Fibroblast of skin of scalp (primary cell): ENCODE results near the gene SMC3.
"Not testable (repeated sequence)": the region's sequence is repeated elsewhere in the genome, so short reads cannot be mapped to it uniquely, and the experiment has no call there.

Experiments
- DNase-seq: peaks from one replicate; pipeline ENCODE4 v3.0.0-alpha.2; 2013

Gene SMC3

GRCh38 chr10:110584006-110584405 is 16.5 kb downstream of the SMC3 start:
- no peak for DNase-seq

GRCh38 chr10:110591760-110592159 is 24.3 kb downstream of the SMC3 start:
- DNase-seq: no peak

- DNase-seq: no peak
Measured at GRCh38 chr10:110597476-110597875, 30.0 kb downstream of the SMC3 start.

GRCh38 chr10:110600487-110601101 is 33.1 kb downstream of the SMC3 start:
- peak; percentile 70 for DNase-seq

DNA sequence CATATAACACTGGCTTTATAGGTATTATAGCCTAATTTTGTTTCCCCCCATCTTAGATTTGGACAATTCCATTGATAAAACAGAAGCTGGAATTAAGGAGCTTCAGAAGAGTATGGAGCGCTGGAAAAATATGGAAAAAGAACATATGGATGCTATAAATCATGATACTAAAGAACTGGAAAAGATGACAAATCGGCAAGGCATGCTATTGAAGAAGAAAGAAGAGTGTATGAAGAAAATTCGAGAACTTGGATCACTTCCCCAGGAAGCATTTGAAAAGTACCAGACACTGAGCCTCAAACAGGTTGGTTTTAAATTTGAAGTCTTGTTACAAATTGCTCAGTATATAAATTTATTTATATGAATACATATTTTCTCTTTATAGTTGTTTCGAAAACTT is 34.1 kb downstream of the SMC3 start:
- DNase-seq: no peak

DNA sequence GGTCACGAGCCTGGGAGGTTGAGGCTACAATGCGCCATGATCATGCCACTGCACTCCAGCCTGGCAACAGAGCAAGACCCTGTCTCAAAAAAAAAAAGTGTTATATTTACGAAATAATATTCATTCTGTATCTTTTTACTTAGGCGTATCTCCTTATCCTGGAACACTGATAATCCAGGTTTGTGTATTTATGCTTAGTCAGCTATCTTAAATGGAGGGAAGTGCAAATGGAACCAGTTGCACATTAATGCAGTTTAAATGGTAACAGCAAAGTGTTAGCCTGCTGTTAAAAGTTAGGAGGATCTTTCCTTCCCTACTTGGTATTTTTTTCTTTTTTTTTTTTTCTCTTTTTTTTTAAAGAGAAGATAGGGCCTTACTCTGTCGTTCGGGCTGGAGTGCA is 40.6 kb downstream of the SMC3 start:
- DNase-seq: no peak

GRCh38 chr10:110609605-110610004 is 42.1 kb downstream of the SMC3 start:
- DNase-seq: no peak

DNA sequence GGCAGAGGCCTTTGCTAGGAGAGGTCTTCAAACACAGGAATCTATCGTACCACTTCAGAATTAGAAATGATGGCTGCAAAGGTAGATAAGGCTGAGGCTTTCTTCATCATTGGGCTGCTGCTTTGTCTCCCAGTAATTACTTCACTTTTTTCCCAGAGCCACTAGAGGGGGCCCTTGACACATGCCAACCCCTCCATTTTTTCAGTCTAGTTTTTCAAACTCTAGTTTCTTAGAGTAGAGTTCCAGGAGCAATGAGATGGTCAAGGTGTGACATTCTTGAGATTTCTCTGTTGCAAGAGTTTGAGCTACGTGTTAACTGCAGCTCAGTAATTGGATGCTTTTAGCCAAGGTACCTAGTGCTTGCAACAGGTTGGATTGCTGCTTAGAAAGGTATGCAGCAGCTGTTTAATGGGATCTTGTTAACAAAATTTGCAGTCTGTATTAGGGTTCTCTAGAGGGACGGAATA is 42.8 kb downstream of the SMC3 start:
- peak; percentile 59 for DNase-seq

DNA sequence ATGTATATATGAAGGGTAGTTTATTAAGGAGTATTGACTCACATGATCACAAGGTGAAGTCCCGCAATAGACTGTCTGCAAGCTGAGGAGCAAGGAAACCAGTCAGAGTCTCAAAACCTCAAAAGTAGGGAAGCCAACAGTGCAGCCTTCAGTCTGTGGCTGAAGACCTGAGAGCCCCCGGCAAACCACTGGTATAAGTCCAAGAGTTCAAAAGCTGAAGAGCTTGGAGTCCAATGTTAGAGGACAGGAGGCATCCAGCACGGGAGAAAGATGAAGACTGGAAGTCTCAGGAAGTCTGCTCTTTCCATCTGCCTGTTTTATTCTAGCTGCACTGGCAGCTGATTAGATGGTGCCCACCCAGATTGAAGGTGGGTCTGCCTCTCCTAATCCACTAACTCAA is 43.3 kb downstream of the SMC3 start:
- DNase-seq: not testable (repeated sequence)

DNA sequence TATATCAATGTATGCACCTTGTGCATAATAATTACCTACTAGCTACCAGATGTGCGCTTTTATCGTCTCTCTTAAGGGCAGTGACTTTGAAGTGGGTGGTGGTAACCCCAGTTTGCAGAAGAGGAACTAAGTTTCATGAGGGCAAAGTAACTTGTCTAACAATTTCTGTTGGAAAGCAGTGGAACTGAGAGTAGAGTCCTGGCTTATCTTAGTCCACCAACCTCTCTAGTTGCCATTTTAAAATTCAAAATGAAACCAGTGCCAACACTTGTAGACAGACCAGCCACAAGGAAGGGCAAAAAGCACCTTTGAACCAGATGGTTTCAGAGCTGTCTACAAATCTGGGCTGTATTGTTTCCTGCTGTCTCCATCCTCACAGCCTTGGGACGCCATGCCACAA is 44.6 kb downstream of the SMC3 start:
- DNase-seq: no peak

DNA sequence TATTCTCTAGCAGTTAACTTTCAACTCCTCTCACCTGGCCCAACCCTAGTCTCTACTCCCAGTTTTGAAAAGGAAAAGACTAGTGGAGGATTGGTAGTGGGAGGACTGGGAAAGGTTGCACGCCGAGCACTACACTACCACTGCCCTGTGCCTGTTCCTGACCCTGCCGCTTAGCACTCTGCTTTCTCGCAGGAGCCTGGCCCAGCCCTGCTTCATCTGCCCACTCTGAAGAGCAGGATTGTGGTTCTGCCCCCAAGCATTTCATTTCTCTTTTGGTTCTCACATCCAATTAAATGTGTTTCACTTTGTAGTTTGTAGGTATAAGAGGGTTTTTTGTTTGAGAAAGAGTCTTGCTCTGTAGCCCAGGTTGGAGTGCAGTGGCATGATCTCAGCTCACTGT is 45.1 kb downstream of the SMC3 start:
- DNase-seq: no peak

DNA sequence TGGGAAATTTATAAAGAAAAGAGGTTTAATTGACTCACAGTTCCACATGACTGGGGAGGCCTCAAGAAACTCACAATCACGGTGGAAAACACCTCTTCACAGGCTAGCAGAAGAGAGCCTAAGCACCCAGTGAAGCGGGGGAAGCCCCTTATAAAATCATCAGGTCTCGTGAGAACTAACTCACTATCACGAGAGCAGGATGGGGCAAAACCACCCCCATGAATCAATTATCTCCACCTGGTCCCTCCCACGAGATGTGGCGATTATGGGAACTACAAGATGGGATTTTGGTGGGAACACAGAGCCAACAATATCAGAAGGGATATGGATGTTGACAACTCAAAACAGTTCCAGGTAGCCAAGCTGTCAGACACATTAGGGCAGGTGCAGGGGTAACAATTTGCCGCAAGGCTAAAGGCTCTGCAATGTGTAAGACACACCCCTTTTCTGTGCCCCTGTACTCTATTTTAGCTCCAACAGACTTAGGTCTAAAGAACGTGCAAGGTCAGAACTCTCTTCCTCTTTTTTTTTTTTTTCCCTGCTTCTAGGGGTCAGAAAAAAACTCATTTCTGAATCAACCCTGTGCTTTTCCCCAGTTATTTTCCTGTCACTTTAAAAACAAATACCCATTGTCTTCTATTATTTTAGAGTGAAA is 46.0 kb downstream of the SMC3 start:
- no peak for DNase-seq

DNA sequence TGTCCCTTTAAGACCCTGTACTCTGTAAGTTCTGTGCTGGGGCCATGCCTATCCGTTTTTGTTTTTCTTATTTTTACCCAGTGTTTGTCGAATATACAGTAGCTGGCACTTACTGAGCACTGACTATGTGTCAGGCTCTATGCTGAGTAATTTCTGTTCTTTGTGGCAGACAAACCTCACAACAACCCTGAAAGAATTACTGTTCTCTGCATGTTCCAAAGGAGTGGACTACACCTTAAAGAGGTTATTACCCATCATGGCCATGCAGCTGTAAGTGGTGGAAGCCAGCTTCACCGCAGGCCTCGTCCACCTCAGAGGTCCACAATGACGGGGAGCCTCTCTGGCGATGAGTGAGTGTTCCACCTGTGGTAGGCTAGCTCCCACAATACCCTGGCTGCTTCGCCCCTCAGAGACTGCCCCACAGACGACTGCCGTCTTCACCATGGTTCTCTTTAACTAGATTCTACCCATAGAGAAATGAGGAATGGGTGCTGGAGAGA is 46.6 kb downstream of the SMC3 start:
- DNase-seq: no peak

GRCh38 chr10:110615057-110615747 is 47.7 kb downstream of the SMC3 start:
- DNase-seq: peak; percentile 12

GRCh38 chr10:110616493-110617033 is 49.1 kb downstream of the SMC3 start:
- no peak for DNase-seq

DNA sequence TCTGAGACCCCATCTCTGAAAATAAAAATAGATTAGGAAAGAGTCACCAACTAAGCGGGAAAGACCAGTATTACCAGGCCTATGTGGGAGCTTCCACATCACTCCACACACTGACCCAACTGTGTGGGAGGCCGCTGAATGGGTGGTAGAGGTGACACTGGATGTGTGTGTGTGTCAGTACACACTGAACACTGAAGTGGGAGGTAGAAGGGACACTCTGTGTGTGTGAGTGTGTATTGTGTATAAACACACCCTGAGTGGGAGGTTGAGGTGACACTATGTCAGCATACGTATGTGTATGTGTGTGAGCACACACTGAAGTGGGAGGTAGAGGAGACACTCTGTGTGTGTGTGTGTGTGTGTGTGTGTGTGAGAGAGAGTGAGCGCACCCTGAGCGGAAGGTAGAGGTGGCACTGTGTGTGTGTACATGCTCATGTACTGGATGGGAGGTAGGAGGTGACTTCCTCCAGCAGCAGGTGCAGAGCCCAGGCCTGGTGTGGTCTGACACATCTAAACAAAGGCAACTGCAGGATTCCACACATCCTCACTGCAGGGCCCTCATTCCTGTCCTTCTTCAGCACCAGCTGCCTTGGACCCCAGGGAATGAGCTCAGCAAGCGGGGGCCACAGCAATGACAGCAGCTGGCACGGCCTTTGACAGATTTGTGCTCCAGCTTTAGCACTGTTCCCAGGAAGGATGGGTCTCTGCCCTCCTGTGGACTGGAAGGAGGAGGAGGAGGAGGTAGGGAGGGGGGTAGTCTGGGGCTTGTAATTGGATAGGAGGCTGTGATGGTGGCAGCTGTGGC is 50.1 kb downstream of the SMC3 start:
- DNase-seq: no peak

DNA sequence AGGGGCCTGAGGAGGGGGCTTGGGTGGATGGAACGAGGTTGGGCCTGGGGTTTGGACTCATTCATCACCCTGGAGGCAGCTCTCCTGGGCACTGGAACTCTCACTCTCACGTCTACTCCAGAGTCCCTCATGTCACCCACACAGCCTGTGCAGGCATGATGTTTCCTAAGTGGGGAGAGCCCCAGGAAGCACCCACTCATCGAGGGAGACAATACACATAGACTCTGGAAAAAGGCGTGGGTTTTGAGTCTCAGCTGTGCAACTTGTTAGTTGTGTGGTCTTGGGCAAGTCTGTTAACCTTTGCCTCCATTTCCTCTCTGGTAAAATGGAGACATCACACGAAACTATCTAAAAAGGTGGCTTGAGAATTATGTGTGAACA is 50.7 kb downstream of the SMC3 start:
- no peak for DNase-seq

- no peak for DNase-seq
Measured at GRCh38 chr10:110619514-110620397, 52.3 kb downstream of the SMC3 start.

- no peak for DNase-seq
Measured at GRCh38 chr10:110620398-110620719, 52.9 kb downstream of the SMC3 start.

DNA sequence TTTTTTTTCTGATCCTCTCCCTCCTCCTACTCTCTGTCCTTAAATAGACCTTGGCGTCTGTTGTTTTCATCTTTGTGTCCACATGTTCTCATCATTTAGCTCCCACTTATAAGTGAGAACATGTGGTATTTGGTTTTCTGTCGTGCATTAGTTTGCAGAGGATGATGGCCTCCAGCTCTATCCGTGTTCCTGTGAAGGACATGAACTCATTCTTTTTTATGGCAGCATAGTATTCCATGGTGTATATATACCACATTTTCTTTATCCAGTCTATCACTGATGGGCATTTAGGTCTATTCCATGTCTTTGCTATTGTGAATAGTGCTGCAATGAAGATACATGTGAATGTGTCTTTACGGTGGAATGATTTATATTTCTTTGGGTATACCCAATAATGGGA is 55.8 kb downstream of the SMC3 start:
- not testable (repeated sequence) for DNase-seq

DNA sequence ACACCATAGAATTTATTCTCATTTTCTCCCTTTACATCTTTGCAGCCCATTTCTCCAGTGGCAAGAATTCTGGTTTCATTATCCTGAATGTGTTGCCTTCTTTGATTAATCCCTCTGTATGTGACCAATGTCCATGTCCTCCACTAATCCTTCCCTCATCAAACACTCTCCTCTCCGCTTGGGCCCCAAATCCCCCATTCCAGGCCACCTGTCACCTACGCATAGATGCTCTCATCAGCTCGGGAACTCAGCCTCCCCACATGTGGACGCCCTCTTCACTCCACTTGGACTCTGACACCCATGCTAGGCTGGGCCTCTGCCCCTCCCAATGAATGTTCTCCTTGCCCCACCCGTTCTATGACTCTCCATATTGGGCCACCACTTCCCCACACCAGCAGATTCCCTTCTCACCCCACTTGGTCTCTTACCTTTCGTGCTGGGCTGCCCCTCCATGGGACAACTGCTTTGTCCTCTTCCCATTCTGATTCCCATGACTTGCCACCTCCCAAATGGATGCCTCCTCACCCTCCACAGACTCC is 57.9 kb downstream of the SMC3 start:
- no peak for DNase-seq
